HG02973 (cell line): ENCODE results near the gene ZBTB7B.

ENCODE experiments used
- ATAC-seq: cut with Tn5 transposase; IDR thresholded peaks from one replicate; pipeline ENCODE4 v1.9.1; 2021; ENCODE audit warnings: moderate library complexity; ENCODE audit not compliant: unreplicated experiment

The ZBTB7B gene

DNA sequence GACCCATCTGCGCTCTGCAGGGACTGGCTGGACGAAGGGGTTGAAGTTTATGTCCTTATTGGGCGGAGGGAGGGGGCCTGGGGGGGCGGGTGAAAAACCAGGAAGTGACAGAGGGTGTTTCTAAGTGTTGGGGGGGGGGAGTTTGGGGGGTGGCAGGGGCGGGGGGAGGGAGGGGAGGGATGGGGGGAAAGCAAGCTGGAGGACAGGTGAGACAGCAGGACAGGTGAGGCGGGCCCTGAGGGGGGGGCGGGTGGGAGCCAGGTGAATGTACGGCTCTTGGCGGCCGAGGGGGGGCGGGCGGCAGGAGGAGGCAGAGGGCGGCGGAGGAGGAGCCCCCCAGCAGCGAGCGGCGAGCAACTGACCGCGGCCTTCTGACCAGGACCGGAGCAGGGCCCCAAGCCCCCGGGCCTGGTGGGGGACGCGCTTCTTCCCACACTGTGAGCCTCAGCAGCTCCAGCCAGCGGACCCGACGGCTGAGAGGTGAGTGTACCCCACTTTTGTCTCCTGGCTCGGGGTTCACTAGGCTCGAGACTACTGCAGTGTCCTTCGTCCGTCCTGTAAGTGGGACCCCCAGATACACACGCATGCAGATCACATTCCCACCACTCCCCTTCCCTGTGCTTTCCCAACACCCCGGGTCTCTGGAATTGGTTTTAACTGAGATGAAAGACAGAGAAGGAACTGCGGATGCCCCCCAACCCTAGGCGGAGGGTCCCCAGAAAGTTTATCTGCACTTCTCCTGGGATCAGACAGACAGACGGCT lies at the start of gene ZBTB7B:
Gene ZBTB7B (plus strand): TSS at position 339 of the 763 bp plus-strand sequence. CDS start 11,859 bp downstream, outside the sequence.
- no peak for ATAC-seq

DNA sequence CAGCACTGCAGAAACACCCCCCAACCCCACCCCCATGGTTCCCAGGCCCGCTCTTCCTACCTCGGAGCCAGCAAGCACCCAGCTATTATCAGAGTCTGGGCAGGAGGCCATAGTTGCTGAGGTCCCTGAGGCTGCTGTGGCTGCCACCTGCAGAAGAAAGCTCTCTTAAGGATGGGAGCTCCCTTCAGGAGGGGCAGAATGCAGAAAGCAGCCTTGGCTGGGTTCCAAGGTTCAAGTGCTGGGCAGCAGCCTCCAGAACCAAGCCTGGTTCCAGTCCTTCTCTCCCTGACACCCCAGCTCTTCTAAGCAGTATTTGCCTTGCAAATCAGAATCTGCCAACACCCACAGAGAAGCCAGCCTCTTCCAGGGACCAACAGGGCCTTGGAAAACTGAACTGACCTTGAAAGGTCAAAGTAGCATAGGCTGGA lies 49.0 kb upstream of the ZBTB7B start:
- ATAC-seq, result no peak

DNA sequence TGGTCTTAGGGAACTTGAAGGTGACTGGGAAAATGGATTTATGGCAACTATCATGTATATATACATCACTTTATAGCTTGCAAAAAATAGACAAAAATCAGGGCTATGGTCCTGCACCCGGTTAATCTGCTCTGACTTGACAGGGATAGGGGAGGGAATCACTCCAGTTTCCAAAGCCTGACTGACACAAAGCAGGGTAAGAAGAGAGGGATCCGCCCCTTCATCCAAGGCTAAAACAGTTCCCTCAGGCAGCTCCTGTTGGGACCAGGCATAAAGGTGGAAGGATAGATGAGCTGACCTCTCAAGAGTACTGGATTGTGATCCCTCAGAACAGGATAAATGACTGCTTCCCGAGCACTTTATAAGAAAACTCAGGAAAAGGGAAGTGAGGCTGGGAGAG lies 48.1 kb upstream of the ZBTB7B start:
- ATAC-seq, result no peak

DNA sequence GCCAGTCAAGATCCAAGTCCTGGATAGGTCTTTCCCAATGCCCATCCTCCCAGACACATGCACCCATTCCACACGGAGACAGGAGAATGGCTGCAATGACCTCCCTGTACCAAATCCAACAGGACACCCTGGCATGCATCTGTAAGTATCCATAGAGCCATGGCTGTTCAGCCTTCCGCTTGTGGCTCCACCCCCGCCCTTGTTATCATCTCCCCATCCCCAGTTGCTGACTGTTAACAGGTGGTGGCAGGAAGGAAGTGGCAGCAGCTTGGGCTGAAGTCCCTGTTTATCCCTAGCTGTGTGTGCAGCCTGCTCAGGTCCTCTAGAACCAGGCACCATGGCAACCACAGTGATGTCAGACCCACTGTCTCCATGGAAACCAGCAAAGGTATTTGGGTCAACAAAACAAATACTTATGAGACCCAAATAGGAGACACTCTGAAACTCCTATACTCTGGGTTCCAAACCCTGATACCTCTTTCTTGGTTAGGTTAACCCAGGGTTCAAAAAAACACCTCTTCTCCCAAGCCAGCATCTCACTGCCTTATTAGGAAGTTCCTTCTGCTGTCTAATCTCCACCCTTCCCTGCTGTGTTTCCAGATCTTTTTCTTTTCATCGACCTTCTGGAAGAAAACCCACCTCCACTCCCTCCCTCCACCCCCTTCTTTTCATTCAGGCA lies 47.4 kb upstream of the ZBTB7B start:
- ATAC-seq, result peak; percentile 64

DNA sequence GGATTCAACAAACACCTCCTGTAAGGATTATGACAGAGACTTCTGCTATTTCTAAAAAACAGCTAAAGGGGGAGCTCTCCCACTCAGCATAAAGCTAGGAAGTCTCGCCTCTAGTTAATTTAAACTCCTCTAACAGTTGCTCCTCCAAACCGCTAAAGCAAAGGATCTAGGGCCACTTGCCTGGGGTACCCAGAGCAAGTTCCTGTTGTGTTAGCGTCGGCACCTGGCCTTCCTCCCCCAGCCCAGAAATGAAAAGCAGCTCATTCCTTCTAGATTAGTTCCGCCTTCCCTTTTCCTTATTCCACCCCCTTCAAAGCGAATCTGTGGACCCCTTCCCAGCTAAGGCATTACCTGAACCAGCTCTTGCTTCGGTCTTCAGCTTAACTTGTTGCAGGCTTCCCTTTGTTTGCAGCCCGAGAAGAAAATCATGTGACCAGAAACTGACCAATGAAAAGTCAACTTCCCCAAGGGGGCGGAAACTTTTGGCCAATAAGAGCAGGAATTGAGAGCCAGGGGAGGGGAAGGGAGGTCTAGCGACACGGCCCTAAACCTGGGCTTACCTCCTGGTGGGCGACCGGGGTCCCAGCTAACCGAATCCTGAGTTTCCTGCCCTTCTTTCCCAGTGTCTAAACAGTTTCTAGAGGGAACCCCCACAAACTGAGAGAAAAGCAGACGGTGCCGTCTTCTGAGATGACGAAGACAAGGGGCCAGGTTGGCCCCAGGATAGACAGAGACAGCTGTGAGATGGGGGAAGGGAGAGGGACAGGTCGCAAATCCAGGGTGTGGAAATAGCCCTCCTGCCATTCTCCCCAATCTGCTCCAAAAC lies 46.7 kb upstream of the ZBTB7B start, which contains the start of gene PBXIP1:
Gene PBXIP1 (minus strand): TSS at position 382 of the 826 bp plus-strand sequence. CDS start 2,378 bp downstream, outside the sequence.
- peak; percentile 42 for ATAC-seq

DNA sequence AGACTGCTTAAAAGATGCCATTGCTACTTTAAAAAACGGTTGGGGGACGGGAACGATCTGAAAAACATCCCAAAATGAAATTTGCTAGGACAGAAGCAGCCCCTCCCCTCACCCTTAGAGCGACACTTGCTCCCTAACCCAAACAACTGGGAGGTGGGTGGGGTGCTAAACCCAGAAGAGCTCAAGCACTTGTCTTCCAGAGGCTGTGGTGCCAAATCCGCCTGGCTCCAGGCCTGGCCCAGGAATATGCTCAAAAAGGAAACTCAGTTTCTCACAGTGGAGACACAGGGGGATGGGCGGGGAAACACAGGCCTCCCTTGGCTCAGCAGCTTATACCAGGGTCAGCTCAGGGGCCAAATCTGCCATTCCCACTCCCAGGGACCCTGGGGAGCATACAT lies 46.1 kb upstream of the ZBTB7B start:
- ATAC-seq, result no peak

DNA sequence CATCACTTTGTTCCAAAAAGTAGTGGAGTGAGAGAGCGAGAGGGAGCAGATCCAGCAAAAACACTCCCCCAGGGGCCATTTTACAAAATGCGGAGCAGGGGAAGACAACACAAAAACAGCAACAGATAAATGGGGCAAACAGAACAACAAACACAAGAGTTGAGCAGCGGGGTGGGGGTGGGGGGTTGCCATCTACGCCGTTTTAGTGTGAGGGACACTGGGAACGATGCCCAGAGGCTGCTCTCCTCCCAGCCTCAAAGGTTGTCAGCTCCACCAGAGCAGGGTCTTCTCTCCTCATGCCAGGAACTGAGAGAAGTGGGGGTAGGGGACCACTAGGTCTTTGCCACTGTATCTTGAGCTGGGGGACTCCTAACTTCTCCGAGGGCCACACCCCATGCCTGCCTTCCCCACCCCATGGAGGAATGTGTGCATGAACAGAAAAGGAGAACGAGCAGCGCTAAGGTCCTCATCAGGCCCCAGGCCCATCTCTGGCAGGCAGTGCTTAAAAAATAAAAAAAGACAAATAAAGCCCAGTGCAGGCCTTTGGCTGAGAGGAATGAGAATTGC lies 45.4 kb upstream of the ZBTB7B start:
- no peak for ATAC-seq

DNA sequence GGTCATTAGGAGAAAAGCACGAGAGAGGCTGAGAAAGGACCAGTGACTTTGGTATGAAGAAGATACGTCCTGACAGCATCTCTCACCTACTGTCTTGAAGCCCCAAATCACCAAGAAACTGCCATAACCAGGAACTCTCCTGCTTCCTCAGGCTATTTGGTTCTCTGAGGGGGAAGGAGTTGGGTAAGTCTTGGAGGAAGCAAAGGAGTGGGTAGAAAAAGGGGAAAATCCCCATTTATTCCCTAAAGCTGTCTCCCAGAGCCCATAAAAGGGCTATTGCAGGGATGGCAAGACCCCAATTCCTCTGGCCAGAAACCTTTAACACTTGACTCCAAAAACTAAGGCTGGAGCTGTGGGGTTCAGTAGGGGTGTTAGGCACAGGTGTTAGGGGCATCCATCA lies 44.6 kb upstream of the ZBTB7B start:
- no peak for ATAC-seq

DNA sequence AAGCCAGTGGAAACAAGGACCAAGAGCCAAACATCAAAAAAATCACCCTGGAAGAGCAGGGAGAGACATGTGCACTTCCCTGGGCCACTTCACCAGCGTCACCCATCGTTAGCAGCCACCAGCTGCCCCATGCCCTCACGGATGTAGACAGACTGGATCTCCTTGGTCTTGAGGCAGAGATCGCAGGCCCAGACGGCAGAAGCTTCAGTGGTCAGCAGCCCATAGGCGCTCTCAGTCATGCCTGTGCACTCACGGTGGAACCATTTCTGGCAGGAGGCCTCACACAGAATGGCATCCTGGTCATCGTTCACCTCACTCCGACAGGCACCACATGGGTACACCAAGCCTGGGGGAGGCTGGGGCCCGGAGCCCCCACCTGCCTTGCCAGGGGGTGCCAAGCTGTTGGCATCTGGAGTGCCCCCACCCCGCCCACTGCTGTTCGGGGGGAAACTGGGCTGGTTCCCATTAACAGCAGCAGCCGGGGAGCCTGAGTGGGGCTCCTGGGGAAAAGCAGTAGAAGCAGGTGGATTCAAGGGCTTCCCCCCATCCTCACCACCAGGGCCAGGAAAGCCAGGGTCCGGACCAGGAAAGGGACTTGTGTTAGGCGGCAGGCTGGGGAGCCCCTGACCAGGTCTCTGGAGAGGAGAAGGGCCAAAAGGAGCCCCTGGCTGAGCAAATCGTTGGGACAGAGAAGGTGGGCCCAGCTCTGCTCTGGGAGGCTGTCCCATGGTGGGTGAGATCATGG lies 43.7 kb upstream of the ZBTB7B start:
- no peak for ATAC-seq

DNA sequence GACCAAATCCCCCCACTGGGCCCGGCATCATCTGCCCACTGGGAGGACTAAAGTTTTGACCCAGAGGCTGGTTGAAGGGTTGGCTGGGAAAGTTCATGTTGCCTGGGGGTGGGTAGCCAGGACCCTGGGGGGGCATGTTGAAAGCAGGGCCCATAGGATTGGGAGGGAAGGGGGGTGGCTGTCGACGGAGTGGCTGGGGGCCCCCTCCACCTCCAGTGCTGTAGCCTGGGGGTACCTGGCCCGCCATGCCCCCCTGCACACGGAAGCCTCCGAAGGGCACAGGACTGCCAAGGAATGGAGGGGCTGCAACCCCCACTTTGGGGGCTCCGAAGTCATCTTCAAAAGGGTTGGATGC lies 43.2 kb upstream of the ZBTB7B start:
- no peak for ATAC-seq

DNA sequence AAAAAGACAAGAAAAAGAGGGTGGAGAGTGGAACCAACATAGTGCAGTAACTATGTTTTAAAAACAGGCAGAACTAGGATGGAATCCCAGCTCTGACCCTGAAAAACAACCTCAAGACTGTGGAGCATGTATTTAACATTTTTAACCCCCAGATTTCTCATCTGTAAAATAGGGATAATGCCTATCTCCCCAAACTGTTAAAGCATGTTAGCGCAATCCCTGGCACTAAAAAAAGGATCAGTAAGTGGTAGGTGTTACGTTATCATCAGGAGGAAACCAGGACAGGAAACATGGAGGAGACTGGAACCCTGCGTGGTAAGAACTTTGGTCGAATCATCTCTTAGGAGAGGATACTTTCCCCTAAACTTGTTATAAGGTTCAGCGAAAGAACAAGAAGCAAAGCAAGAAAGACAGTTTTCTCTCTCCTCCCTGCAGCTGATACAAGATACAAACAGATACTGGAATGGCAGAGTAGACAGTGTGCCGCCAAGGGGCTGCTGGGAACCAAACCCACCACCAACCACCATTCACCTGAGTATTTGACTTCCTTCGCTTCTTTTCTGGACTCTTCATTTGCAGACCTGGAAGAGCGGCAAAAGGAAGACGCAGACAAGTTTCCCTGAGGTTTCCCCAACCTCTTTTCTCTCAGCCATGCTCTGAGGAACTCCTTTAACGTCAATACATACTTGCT lies 42.0 kb upstream of the ZBTB7B start:
- no peak for ATAC-seq

DNA sequence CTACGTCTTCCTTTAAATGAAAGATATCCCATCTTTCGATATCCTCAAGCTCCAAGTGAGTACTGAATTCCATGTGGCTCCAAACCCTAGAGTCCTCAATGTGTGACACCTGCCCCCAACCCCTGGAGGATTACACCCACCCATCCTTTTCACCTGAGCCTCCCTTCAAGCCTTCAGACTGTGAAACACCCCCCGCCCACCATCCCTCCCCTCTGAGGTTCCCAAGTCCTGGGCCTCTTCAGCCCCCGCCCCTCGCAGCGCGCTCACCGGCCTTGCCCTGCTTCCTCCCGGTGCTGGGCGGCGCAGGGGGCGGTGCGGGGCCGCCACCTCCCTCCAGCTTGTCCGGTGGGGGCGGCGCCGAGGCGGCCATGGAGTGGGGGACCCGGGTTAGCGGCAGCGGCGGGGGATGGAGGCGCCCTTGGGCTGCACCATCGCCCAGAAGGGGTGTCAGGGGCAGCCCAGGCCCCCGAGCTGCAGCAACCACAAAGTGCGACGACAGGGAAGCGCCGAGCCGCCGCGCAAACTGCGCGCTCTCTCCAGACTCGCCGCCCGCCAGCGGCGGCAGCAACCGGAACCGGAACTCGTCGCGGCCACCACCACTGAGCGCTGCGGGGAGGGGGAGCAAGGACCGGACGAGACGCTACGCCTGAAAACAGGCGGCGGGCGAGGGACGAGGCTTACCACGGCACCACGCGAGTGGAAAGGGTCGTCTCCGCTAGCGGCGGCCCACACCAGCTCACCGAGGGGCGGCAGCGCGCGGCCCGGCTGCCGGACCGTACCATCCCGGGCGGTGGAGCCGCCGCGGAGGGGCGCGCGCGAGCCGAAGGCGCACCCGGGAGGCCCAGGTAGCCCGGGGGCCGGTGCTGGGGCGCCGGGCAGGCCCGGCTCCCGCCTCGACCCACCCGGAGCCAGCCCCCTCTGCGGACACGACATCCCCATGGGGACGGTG lies 41.1 kb upstream of the ZBTB7B start, which contains the start of gene PYGO2:
Gene PYGO2 (minus strand): TSS at position 576 of the 949 bp plus-strand sequence. CDS start 206 bp downstream, at position 370.
- ATAC-seq, result peak; percentile 58

DNA sequence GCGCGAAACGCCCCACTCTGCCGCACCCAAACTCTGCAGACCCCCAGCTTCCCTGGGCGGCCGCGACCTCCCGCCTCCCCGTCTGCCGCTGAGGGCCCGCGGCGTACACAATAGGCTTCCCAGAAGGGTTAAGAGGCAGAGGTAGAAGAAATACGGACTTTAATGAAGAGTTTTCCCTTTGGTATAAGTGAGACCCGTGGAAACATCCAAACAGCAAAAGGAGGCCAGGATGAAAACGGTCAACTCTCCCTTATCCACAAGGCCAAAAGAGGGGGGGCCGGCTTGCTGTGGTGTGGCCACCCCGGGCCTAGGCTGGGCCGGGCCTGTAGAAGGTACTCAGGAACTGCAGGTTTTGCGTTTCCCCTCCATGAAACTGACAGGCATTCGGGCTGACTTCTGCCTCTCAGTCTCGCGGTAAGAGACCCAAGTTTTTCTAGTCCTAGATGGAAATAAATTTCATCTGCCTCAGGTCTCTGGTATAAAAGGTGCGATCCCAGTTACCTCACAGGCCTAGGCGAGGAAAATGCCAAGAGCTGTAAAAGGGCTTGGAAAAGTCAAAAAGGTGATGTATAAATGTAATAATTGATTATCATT lies 40.3 kb upstream of the ZBTB7B start:
- no peak for ATAC-seq

DNA sequence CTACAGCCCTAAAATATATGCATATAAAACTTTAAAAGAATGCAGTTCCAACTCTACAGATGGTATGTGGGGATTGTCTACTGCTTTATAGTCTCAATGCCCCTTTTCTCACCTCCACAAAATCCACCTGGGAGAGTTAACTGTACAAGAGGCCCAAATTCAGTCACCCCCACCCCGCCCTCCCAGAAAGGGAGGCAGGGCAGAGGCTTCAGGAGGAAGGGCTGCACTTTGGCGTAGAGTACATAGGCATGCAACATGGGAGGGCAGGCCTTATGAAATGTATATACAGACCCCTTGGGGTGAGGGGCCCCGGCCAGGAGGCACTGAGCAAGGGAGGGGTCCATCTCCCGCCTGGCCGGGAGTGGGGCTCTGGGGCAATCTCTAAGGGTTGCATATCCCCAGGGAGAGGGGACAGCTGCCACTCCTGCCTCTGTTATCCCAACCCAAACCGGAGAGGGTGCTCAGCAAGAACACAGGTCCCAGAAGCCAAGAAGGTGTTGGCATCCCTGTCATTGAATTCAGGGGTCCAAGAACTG lies 39.7 kb upstream of the ZBTB7B start:
- no peak for ATAC-seq

DNA sequence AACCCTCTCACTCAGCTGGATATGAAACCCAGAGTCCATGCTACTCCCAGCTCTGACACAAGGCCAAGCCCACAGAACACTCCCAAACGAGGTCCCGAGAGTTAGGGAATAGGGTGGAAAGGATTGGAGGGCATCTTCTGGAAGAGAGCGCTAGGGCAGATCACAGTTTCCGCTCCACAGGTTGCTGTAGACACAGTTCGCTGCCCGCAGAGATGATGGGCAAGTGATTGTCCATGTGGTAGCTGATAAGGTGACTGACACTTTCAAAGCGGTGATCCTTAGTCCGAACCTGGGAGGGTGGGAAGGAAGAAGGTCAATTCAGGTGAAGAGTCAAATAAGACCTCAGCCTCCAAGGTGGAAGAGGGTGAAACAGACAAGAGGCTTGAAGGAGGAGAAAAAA lies 39.0 kb upstream of the ZBTB7B start:
- no peak for ATAC-seq

DNA sequence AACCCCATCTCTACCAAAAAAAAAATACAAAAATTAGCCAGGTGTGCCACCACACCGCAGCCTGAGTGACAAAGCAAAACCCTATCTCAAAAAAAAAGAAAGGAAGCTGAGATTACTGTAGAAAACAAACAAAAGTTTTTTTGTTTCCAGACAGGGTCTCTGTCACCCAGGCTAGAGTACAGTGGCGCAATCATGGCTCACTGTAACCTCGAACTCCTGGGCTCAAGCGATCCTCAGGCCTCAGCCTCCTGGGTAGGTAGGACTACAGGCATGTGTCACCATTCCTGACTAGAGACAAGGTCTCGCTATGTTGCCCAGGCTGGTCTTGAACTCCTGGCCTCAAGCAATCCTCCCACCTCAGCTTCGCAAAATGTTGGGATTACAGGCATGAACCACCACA lies 38.2 kb upstream of the ZBTB7B start:
- ATAC-seq, result no peak

DNA sequence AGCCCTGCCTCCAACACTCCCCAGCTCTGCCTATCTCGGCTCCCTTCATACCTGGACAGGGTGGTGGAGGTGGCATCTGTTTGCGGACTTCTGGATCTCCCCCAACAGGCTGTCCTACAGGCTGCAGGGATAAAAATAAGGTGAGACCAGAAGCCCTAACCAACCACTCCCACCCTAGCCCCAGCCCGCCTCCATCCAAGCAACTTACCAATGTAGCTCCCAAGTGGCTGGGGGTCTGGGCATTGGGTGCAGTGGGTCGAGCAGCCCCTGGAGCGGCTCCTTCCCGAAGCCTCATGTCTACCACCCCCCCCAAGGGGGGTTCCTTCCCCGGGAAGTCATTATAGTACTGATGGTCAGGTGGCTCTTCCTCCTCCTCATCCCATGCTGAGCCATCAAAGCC lies 36.5 kb upstream of the ZBTB7B start:
- no peak for ATAC-seq

DNA sequence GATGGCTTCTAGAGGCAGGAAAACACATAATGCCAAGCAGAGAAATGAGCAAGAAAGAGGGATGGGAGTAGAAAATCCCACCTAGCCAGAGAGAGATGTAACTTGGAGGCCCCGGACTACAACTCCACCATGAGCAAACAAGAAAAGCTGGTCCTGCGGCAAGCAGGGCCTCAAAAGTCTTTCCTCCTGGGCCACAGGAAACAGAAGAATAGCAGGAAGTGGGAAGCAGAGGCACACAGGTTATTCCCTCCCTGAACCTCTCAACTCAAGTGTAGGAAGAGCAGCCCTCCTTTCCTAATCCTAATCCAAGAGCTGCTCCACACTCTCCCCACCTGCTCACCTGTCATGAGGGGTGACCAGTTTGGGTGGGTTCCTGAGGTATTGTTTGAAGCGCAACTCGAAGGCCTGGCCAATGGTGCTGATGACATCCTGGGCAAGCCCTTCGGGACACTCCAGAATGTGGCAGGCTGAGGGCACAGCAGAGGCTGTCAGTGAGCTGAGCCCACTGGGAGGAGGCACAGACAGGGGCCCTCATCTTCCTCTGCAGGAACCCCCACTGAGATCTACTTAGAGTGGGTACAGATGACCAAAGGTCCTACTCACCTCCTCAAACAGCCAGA lies 35.2 kb upstream of the ZBTB7B start:
- no peak for ATAC-seq
